NCI-H1105 treated with DMSO at 0.1 percent for 48 hours (cell line): ENCODE measurements around the gene MIPOL1.

Source experiments
- DNase-seq: peaks from one replicate; lab custom pipeline; 2025; lab: John Stamatoyannopoulos, UW

Gene MIPOL1

GRCh38 chr14:37597914-37598746 lies 400.4 kb downstream of the MIPOL1 start:
- DNase-seq, result peak; percentile 69

- DNase-seq, result peak; percentile 65
Observed at GRCh38 chr14:37598747-37599506, 401.2 kb downstream of the MIPOL1 start.

- peak; percentile 84 for DNase-seq
Observed at GRCh38 chr14:37599507-37600368, 402.0 kb downstream of the MIPOL1 start.

- DNase-seq, result no peak
Observed at GRCh38 chr14:37600880-37601741, 403.4 kb downstream of the MIPOL1 start.

GRCh38 chr14:37601865-37602264 lies 404.1 kb downstream of the MIPOL1 start:
- DNase-seq, result no peak
